ENCODE results near the gene AKAP9.

Gene AKAP9

GRCh38 chr7:92149736-92150239, 209.1 kb downstream of the AKAP9 start:
- no peaks in the 10 kb centered on the region for H3K36me3 ChIP-seq
- no peaks in the 10 kb centered on the region for H3K4me1 ChIP-seq (ENCODE audit: control insufficient read depth in 1 of 2, insufficient read depth in 1 of 2, low read depth in 1 of 2, low read length in 1 of 2)
- H3K27me3 ChIP-seq, result no peaks in the 10 kb centered on the region
- H3K4me3 ChIP-seq (ENCODE audit: low read depth in 1 of 2, low read length in 1 of 2), result no peak overlapping the region
- H3K9me3 ChIP-seq, result no peaks in the 10 kb centered on the region
- no peak overlapping the region for H3K27ac ChIP-seq
- TF ChIP-seq, protein P1, sequence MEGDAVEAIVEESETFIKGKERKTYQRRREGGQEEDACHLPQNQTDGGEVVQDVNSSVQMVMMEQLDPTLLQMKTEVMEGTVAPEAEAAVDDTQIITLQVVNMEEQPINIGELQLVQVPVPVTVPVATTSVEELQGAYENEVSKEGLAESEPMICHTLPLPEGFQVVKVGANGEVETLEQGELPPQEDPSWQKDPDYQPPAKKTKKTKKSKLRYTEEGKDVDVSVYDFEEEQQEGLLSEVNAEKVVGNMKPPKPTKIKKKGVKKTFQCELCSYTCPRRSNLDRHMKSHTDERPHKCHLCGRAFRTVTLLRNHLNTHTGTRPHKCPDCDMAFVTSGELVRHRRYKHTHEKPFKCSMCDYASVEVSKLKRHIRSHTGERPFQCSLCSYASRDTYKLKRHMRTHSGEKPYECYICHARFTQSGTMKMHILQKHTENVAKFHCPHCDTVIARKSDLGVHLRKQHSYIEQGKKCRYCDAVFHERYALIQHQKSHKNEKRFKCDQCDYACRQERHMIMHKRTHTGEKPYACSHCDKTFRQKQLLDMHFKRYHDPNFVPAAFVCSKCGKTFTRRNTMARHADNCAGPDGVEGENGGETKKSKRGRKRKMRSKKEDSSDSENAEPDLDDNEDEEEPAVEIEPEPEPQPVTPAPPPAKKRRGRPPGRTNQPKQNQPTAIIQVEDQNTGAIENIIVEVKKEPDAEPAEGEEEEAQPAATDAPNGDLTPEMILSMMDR (IDR thresholded peaks at IDR 0.05), result no peak

DNA sequence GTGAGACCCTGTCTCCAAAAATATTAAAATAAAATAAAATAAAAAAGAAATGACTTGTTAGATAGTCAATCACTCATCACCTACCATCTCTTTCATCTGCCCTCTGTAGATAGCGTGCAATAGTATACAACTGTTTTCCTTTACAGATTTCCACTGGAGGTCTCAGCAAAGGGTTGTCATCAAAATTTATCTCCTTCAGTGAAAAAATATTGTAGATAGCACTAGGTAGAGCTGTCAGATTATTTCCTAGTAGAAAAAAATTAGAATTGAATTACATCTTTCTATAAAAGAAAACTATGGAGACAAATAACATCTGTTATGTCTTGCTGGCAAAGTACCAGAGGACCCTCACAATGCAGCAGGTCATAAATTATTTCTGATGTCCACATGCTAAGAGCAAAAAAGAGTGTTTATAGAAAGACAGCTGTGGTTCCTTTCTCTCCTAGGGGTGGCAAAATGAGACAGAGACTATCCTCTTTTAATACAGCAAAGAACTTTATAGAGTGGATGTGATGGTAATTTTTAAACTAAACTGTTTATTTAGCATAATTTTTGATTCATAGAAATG, 209.9 kb downstream of the AKAP9 start:
- TF ChIP-seq, protein P1 (IDR thresholded peaks at IDR 0.05), result no peak
- no peaks in the 10 kb centered on the region for H3K9me3 ChIP-seq
- no peaks in the 10 kb centered on the region for H3K27me3 ChIP-seq
- H3K4me3 ChIP-seq (ENCODE audit: low read depth in 1 of 2, low read length in 1 of 2), result no peak overlapping the region
- H3K36me3 ChIP-seq, result no peaks in the 10 kb centered on the region
- no peaks in the 10 kb centered on the region for H3K4me1 ChIP-seq (ENCODE audit: control insufficient read depth in 1 of 2, insufficient read depth in 1 of 2, low read depth in 1 of 2, low read length in 1 of 2)
- no peak overlapping the region for H3K27ac ChIP-seq

- H3K27ac ChIP-seq, result no peak overlapping the region
- no peaks in the 10 kb centered on the region for H3K4me1 ChIP-seq (ENCODE audit: control insufficient read depth in 1 of 2, insufficient read depth in 1 of 2, low read depth in 1 of 2, low read length in 1 of 2)
- TF ChIP-seq, protein P1 (IDR thresholded peaks at IDR 0.05), result no peak
- H3K4me3 ChIP-seq (ENCODE audit: low read depth in 1 of 2, low read length in 1 of 2), result no peak overlapping the region
- no peaks in the 10 kb centered on the region for H3K36me3 ChIP-seq
- H3K9me3 ChIP-seq, result no peaks in the 10 kb centered on the region
- no peaks in the 10 kb centered on the region for H3K27me3 ChIP-seq
Measured at GRCh38 chr7:92155108-92155739, 214.6 kb downstream of the AKAP9 start.

- H3K27me3 ChIP-seq, result peaks cover 2% of the 10 kb centered on the region
- no peaks in the 10 kb centered on the region for H3K9me3 ChIP-seq
- TF ChIP-seq, protein P1 (IDR thresholded peaks at IDR 0.05), result no peak
- no peak overlapping the region for H3K4me3 ChIP-seq (ENCODE audit: low read depth in 1 of 2, low read length in 1 of 2)
- no peaks in the 10 kb centered on the region for H3K36me3 ChIP-seq
- no peak overlapping the region for H3K27ac ChIP-seq
- no peaks in the 10 kb centered on the region for H3K4me1 ChIP-seq (ENCODE audit: control insufficient read depth in 1 of 2, insufficient read depth in 1 of 2, low read depth in 1 of 2, low read length in 1 of 2)
Measured at GRCh38 chr7:92156990-92157389, 216.3 kb downstream of the AKAP9 start.

- TF ChIP-seq, protein P1 (IDR thresholded peaks at IDR 0.05), result no peak
- no peak overlapping the region for H3K27ac ChIP-seq
- no peaks in the 10 kb centered on the region for H3K36me3 ChIP-seq
- H3K9me3 ChIP-seq, result no peaks in the 10 kb centered on the region
- no peak overlapping the region for H3K4me3 ChIP-seq (ENCODE audit: low read depth in 1 of 2, low read length in 1 of 2)
- H3K27me3 ChIP-seq, result peaks cover 15% of the 10 kb centered on the region
- no peaks in the 10 kb centered on the region for H3K4me1 ChIP-seq (ENCODE audit: control insufficient read depth in 1 of 2, insufficient read depth in 1 of 2, low read depth in 1 of 2, low read length in 1 of 2)
Measured at GRCh38 chr7:92158660-92159575, 218.3 kb downstream of the AKAP9 start.

All from neutrophil (primary cell).